ENCODE data around the gene IQGAP2.

The IQGAP2 gene

DNA sequence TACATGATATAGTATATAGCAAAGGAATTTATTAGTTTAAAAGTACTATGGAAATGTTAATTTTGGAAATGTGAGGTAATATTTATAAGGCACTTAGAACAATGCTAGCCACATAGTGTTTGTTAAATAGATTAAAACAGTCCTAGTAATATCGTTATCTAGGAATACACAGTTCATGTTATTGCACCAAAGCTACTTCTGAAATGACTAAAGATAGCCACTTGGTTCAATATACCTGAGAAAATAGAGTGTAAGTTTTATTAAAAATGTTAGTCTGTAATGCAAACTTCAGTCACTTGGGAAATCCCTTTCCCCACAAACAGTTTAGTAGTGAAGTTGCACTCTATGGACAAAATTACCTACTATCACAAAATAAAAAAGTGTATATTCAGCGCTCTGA is 297.5 kb downstream of the IQGAP2 start:
- H3K4me1 ChIP-seq (ENCODE audit: control insufficient read depth in 1 of 2, insufficient read depth in 2 of 2, low read length in 2 of 2) = no peaks in the 10 kb centered on the region
- H3K27me3 ChIP-seq (ENCODE audit: low read depth, low read length) = no peaks in the 10 kb centered on the region
- H3K4me3 ChIP-seq (ENCODE audit: low read depth in 1 of 2, low read length in 2 of 2) = no peak overlapping the region
- no peaks in the 10 kb centered on the region for H3K9me3 ChIP-seq (ENCODE audit: control insufficient read depth in 1 of 2, low read length in 2 of 2)
- peaks cover 0 to 11% of the 10 kb centered on the region in 2 donors for H3K36me3 ChIP-seq (ENCODE audit: control insufficient read depth in 1 of 2, insufficient read depth in 2 of 2, low read length in 2 of 2)
- no peak overlapping the region for H3K27ac ChIP-seq (ENCODE audit: low read length)

DNA sequence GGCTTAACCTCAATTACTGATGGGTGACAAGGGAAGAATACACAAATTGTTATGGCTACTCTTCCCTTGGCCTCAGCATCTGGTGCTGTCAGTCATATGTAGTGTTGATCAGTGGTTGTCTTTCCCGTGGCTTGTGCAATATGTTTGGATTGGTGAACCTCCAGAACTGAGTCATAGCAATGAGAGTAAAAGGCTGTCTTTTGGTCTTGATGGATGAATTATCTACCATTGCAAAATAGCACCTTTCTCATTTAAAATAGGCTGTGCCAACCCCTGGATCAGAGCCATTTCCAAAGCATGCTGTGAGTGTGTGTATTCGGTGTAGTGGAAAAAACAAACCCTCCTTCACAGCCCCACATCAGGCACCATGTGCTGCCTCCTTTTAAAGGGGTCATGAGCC is 298.2 kb downstream of the IQGAP2 start:
- no peaks in the 10 kb centered on the region for H3K4me1 ChIP-seq (ENCODE audit: control insufficient read depth in 1 of 2, insufficient read depth in 2 of 2, low read length in 2 of 2)
- no peaks in the 10 kb centered on the region for H3K9me3 ChIP-seq (ENCODE audit: control insufficient read depth in 1 of 2, low read length in 2 of 2)
- H3K27me3 ChIP-seq (ENCODE audit: low read depth, low read length) = no peaks in the 10 kb centered on the region
- H3K36me3 ChIP-seq (ENCODE audit: control insufficient read depth in 1 of 2, insufficient read depth in 2 of 2, low read length in 2 of 2) = peaks cover 0 to 6% of the 10 kb centered on the region in 2 donors
- H3K4me3 ChIP-seq (ENCODE audit: low read depth in 1 of 2, low read length in 2 of 2) = no peak overlapping the region
- H3K27ac ChIP-seq (ENCODE audit: low read length) = no peak overlapping the region

DNA sequence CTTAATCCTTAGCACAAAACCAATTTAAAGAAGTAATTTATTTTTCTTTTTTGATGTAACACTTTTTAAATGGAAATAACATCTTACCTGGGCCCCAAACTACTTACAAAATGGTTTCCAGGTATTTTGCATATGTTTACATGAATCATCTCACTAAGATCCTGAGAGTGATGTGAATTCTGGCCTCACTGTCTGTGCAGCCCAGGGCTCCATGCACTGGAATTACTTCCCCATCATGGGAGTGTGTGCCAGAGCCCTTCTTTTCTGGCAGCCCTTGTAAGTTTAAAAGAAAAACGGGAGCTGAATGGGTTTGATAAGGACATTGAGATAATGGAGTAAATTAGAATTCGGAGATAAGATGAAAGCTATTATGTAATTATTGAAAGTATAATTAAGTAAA is 300.6 kb downstream of the IQGAP2 start:
- H3K9me3 ChIP-seq (ENCODE audit: control insufficient read depth in 1 of 2, low read length in 2 of 2) = no peaks in the 10 kb centered on the region
- no peak overlapping the region for H3K27ac ChIP-seq (ENCODE audit: low read length)

DNA sequence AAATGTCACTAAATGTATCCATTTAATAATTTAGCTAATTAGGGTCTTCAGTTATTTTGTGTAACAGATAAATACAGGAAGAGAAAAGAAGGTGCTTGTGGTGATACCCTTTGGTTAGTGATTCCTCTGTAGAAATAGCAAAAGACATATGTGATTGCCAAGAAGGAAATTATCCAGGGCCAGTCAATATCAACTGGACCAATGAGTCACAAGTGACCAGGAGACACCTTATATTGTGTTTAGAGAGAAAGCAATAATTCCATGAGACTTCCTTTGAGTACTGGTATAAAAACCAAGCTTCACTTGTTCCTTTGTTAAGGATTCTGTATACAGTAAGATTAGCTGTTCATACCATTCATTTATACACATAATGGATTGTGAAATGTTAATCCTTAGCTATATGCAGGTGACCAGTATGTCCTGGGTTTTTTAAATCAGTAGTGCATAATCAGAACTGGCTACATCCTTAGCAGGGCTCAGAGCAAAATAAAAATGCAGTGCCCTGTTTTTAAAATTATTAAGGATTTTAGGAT is 301.1 kb downstream of the IQGAP2 start:
- Histone ChIP-seq H3K9me3 (ENCODE audit: control insufficient read depth in 1 of 2, low read length in 2 of 2) (no peaks in the 10 kb centered on the region), H3K27ac (ENCODE audit: low read length) (no peak overlapping the region), H3K4me3 (ENCODE audit: low read depth in 1 of 2, low read length in 2 of 2) (no peak overlapping the region), H3K27me3 (ENCODE audit: low read depth, low read length) (no peaks in the 10 kb centered on the region), H3K4me1 (ENCODE audit: control insufficient read depth in 1 of 2, insufficient read depth in 2 of 2, low read length in 2 of 2) (no peaks in the 10 kb centered on the region), H3K36me3 (ENCODE audit: control insufficient read depth in 1 of 2, insufficient read depth in 2 of 2, low read length in 2 of 2) (no peaks in the 10 kb centered on the region)

More for the DNA sequence above, 300.6 kb downstream of the IQGAP2 start:
- Histone ChIP-seq H3K4me3 (ENCODE audit: low read depth in 1 of 2, low read length in 2 of 2) (no peak overlapping the region), H3K4me1 (ENCODE audit: control insufficient read depth in 1 of 2, insufficient read depth in 2 of 2, low read length in 2 of 2) (no peaks in the 10 kb centered on the region), H3K36me3 (ENCODE audit: control insufficient read depth in 1 of 2, insufficient read depth in 2 of 2, low read length in 2 of 2) (no peaks in the 10 kb centered on the region), H3K27me3 (ENCODE audit: low read depth, low read length) (no peaks in the 10 kb centered on the region)

DNA sequence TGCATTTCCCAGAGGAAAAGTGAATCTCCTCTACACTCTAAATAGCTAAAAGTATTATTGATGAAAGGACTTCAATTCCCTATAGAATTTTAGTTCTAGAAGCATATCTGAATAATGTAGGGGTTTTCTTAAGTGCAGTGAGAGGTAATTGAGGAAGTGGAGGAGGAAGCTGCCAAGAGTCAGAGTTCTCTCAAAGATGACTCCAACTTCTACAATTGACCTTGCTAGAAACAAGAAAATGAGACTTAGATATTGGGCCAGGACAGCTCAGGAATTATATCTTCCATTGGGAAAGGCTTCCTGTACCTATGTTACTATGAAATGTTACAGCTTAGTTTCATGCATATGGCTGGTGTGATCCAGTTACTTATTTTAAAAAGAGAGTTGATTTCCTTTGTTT is 302.5 kb downstream of the IQGAP2 start:
- Histone ChIP-seq H3K36me3 (ENCODE audit: control insufficient read depth in 1 of 2, insufficient read depth in 2 of 2, low read length in 2 of 2) (no peaks in the 10 kb centered on the region), H3K27me3 (ENCODE audit: low read depth, low read length) (no peaks in the 10 kb centered on the region), H3K9me3 (ENCODE audit: control insufficient read depth in 1 of 2, low read length in 2 of 2) (no peaks in the 10 kb centered on the region), H3K27ac (ENCODE audit: low read length) (no peak overlapping the region), H3K4me3 (ENCODE audit: low read depth in 1 of 2, low read length in 2 of 2) (no peak overlapping the region), H3K4me1 (ENCODE audit: control insufficient read depth in 1 of 2, insufficient read depth in 2 of 2, low read length in 2 of 2) (no peaks in the 10 kb centered on the region)

DNA sequence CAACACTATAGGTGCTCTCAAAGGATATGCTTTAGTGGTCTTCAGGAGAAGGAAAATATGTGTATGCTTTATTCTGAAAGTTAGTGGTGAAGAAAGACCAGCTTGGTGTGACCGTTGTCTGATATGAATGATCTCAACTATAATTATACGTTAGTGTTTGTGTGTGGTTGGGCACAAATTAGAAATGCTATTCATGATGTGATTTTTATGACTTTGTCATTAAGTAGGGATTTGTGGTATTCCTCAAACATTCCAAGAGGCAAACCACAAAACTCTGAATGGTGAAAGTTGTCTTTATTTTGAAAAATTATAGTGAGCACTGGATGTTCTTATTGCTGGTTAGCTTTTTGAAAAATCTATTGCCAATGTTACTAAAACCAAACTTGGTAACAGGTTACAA is 306.7 kb downstream of the IQGAP2 start:
- no peak overlapping the region for H3K27ac ChIP-seq (ENCODE audit: low read length)
- no peaks in the 10 kb centered on the region for H3K36me3 ChIP-seq (ENCODE audit: control insufficient read depth in 1 of 2, insufficient read depth in 2 of 2, low read length in 2 of 2)
- H3K4me3 ChIP-seq (ENCODE audit: low read depth in 1 of 2, low read length in 2 of 2) = no peak overlapping the region
- no peaks in the 10 kb centered on the region for H3K4me1 ChIP-seq (ENCODE audit: control insufficient read depth in 1 of 2, insufficient read depth in 2 of 2, low read length in 2 of 2)
- H3K9me3 ChIP-seq (ENCODE audit: control insufficient read depth in 1 of 2, low read length in 2 of 2) = no peaks in the 10 kb centered on the region
- H3K27me3 ChIP-seq (ENCODE audit: low read depth, low read length) = peaks cover 5% of the 10 kb centered on the region

DNA sequence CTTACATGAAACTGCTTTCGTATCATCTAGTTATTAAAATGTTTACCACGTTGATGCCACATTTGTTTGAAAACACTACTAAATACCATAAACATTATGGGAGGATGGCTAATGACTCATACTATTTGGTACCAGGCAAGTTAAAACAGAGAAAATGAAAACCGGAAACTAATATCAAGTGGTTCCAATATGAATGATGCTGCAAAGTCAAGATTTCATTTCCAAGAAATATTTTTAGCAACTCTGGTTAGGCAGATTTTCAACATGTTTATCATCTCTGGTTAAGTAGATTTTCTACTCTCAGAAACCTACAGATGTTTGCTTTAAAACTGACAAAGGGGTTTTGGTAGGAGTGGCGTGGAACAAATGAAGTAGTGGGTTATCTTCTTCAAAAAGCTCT is 307.9 kb downstream of the IQGAP2 start:
- no peaks in the 10 kb centered on the region for H3K4me1 ChIP-seq (ENCODE audit: control insufficient read depth in 1 of 2, insufficient read depth in 2 of 2, low read length in 2 of 2)
- no peaks in the 10 kb centered on the region for H3K9me3 ChIP-seq (ENCODE audit: control insufficient read depth in 1 of 2, low read length in 2 of 2)
- H3K27ac ChIP-seq (ENCODE audit: low read length) = no peak overlapping the region
- peaks cover 6% of the 10 kb centered on the region for H3K27me3 ChIP-seq (ENCODE audit: low read depth, low read length)
- no peaks in the 10 kb centered on the region for H3K36me3 ChIP-seq (ENCODE audit: control insufficient read depth in 1 of 2, insufficient read depth in 2 of 2, low read length in 2 of 2)
- no peak overlapping the region for H3K4me3 ChIP-seq (ENCODE audit: low read depth in 1 of 2, low read length in 2 of 2)

DNA sequence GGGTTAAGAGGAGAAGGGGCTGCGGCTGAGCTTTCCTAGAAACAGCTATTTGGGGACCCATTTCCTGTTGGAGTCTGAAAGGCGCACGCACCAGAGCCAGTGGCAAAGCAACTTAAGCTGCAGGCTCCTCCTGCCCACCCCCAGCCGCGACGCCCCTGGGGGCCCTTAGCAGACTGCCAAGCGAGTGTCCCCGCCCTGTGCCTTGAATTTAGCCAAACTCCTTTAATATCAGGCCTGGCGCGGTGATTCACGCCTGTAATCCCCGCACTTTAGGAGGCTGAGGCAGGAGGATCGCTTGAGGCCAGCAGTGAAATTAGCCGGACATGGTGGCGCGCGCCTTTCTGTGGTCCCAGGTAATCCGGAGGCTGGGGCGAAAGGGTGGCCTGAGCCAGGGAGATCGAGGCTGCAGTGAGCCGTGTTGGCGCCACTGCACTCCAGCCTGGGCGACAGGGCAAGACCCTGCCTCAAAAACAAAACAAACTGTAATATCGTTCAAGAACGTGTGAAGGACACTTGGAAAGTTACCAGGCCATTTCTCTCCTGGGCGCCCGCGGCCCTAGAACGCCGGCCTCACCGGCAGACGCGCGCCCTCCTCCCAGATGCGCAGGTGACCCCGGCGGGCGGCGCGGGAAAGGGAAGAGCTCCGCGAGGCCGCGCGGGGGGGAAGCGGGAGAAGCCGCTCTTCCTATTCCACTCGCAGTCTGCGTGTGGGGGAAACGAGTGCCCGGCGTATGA is 311.8 kb downstream of the IQGAP2 start:
- no peaks in the 10 kb centered on the region for H3K36me3 ChIP-seq (ENCODE audit: control insufficient read depth in 1 of 2, insufficient read depth in 2 of 2, low read length in 2 of 2)
- peaks cover 0 to 8% of the 10 kb centered on the region in 2 donors for H3K4me1 ChIP-seq (ENCODE audit: control insufficient read depth in 1 of 2, insufficient read depth in 2 of 2, low read length in 2 of 2)
- peaks cover 6% of the 10 kb centered on the region for H3K27me3 ChIP-seq (ENCODE audit: low read depth, low read length)
- H3K9me3 ChIP-seq (ENCODE audit: control insufficient read depth in 1 of 2, low read length in 2 of 2) = no peaks in the 10 kb centered on the region
- no peak overlapping the region for H3K27ac ChIP-seq (ENCODE audit: low read length)
- peak overlapping the region; percentile 76 to 83 for H3K4me3 ChIP-seq (ENCODE audit: low read depth in 1 of 2, low read length in 2 of 2)

DNA sequence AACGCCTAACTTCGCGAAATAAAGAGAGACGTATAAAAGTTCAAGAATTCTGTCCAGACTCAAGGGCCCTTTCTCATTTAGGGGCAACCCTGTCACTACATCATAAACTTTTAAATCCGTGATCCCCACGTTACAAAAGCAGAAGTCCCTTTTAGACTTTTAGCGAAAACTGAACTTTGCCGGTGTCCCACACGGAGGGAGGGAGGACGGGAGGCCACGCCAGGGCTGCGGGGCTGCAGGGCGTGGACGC is 312.3 kb downstream of the IQGAP2 start:
- H3K4me1 ChIP-seq (ENCODE audit: control insufficient read depth in 1 of 2, insufficient read depth in 2 of 2, low read length in 2 of 2) = peaks cover 0 to 8% of the 10 kb centered on the region in 2 donors
- H3K4me3 ChIP-seq (ENCODE audit: low read depth in 1 of 2, low read length in 2 of 2) = peak overlapping the region; percentile 76 to 83
- H3K27ac ChIP-seq (ENCODE audit: low read length) = peak overlapping the region; percentile 39
- H3K9me3 ChIP-seq (ENCODE audit: control insufficient read depth in 1 of 2, low read length in 2 of 2) = no peaks in the 10 kb centered on the region
- H3K36me3 ChIP-seq (ENCODE audit: control insufficient read depth in 1 of 2, insufficient read depth in 2 of 2, low read length in 2 of 2) = no peaks in the 10 kb centered on the region
- peaks cover 6% of the 10 kb centered on the region for H3K27me3 ChIP-seq (ENCODE audit: low read depth, low read length)

DNA sequence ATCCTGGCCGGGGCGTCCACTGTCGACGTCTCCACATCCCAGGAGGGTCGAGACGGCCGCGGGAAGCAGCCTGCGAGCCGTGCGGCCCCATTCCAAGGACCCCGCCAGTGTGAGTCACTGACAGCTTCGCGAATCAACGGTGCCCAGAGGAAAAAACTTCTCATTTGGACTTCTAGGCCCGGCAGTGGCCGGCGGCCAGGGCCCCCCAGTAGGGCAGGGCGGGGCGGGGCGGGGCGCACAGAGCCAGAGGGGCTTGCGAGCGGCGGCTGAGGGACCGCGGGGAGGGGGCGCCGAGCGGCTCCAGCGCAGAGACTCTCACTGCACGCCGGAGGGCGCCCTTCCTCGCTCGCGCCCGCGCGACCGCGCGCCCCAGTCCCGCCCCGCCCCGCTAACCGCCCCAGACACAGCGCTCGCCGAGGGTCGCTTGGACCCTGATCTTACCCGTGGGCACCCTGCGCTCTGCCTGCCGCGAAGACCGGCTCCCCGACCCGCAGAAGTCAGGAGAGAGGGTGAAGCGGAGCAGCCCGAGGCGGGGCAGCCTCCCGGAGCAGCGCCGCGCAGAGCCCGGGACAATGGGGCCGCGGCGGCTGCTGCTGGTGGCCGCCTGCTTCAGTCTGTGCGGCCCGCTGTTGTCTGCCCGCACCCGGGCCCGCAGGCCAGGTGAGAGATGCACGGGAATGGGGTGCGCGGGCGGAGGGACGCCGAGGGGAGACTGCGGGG is 312.8 kb downstream of the IQGAP2 start, which contains the start of gene F2R:
TSS of gene F2R (plus strand) at position 391 of the 720 bp plus-strand sequence. CDS start at position 573, 182 bp downstream.
- Histone ChIP-seq H3K27me3 (ENCODE audit: low read depth, low read length) (peaks cover 6% of the 10 kb centered on the region), H3K27ac (ENCODE audit: low read length) (peak within 1 kb of the TSS; percentile 39)

DNA sequence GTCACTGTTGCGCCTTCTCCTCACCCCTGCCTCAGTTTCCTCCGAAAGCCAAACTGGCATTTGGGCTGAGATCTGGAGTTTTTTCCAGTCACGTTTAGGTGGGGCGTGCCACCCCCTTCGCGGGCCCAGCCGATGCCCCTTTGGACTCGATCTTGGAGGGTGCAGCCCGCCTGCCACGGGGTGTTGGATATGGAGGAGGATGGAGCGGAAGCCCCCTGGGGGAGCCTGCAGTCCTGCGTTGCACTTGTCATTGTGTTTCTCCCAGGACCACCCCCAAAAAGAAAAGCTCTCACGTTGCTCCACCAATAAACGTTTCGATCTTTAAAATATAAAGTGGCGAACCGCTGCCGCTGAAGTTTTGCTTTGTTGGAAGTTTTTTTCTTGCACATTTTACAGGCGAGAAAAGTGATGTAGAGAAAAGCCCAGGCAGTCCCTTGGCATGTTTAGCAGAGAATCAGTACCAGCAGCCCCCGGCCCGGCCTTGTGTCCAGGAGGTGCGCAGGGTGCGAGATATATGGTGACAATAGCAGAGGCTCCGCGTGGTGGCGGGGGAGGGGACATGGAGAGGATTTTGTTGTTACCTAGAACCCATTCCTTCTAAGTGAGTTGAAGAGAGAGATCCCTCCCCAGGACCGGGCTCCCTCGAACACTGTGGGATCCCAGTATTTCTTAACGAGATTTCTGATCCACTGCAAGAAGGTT is 313.5 kb downstream of the IQGAP2 start:
- H3K27me3 ChIP-seq (ENCODE audit: low read depth, low read length) = peaks cover 6% of the 10 kb centered on the region
- no peaks in the 10 kb centered on the region for H3K36me3 ChIP-seq (ENCODE audit: control insufficient read depth in 1 of 2, insufficient read depth in 2 of 2, low read length in 2 of 2)
- peaks cover 0 to 8% of the 10 kb centered on the region in 2 donors for H3K4me1 ChIP-seq (ENCODE audit: control insufficient read depth in 1 of 2, insufficient read depth in 2 of 2, low read length in 2 of 2)
- H3K4me3 ChIP-seq (ENCODE audit: low read depth in 1 of 2, low read length in 2 of 2) = peak overlapping the region; percentile 74 to 83
- no peaks in the 10 kb centered on the region for H3K9me3 ChIP-seq (ENCODE audit: control insufficient read depth in 1 of 2, low read length in 2 of 2)
- H3K27ac ChIP-seq (ENCODE audit: low read length) = no peak overlapping the region

More for the DNA sequence above, 312.8 kb downstream of the IQGAP2 start, which contains the start of gene F2R:
- no peaks in the 10 kb centered on the region for H3K9me3 ChIP-seq (ENCODE audit: control insufficient read depth in 1 of 2, low read length in 2 of 2)
- H3K4me3 ChIP-seq (ENCODE audit: low read depth in 1 of 2, low read length in 2 of 2) = peak within 1 kb of the TSS; percentile 76 to 83
- peaks cover 0 to 8% of the 10 kb centered on the region in 2 donors for H3K4me1 ChIP-seq (ENCODE audit: control insufficient read depth in 1 of 2, insufficient read depth in 2 of 2, low read length in 2 of 2)
- H3K36me3 ChIP-seq (ENCODE audit: control insufficient read depth in 1 of 2, insufficient read depth in 2 of 2, low read length in 2 of 2) = no peaks in the 10 kb centered on the region

All from muscle layer of duodenum (tissue), 2 donors.